Activated naive CD4-positive, alpha-beta T cell treated with anti-CD3 and anti-CD28 coated beads, Interleukin-2, amount 50 U/mL, for 72 hours (primary cell): Measurements from ENCODE around the gene C11orf98. TPM values are rescaled to one million over a fixed set of nuclear protein-coding genes. Genes with fewer than 3 reads are reported as not detected.
A peak's percentile ranks its signal among the peaks of the same experiment; 100 is the strongest.
"Not testable (repeated sequence)": the region's sequence is repeated elsewhere in the genome, so short reads cannot be mapped to it uniquely, and the experiment has no call there.

Experiments used
- ATAC-seq, 2 donors: fragments of 150-1000 bp; cut with Tn5 transposase; 2 replicates each; pipeline ENCODE4 v1.10.0; 2021; ENCODE audit warnings: mild to moderate bottlenecking in 2 of 2, moderate library complexity in 2 of 2
- DNase-seq, 2 donors: peaks; one replicate each; pipeline ENCODE4 v3.0.0; 2021 to 2022; ENCODE audit warnings: low spot score in 2 of 2
- H3K27ac Mint-ChIP-seq, 2 donors: one replicate each; pipeline ENCODE4 v1.8.0; 2022; ENCODE audit warnings: mild to moderate bottlenecking in 2 of 2, mixed read lengths in 2 of 2
- H3K36me3 Mint-ChIP-seq, 2 donors: one replicate each; pipeline ENCODE4 v1.8.0; 2022; ENCODE audit warnings: mixed read lengths in 2 of 2
- H3K9me3 Mint-ChIP-seq, 2 donors: one replicate each; pipeline ENCODE4 v1.8.0; 2022; ENCODE audit warnings: mixed read lengths in 2 of 2
- total RNA-seq, 2 donors: library from RNA; stranded (reverse); gene quantifications; one replicate each; pipeline ENCODE4 v1.2.3, GENCODE V29; 2022

The C11orf98 gene
- total RNA-seq, 2 donors from 2014 or later: 62.0 to 103 TPM

GRCh38 chr11:62669420-62670161 lies 4.6 kb upstream of the C11orf98 start:
- Mint-ChIP-seq H3K9me3 (no peaks in the 10 kb centered on the region), H3K36me3 (peaks cover 50 to 56% of the 10 kb centered on the region in 2 donors), H3K27ac (peak overlapping the region; percentile 82 to 97)
- ATAC-seq (no peak), DNase-seq (no peak)

- ATAC-seq (no peak), DNase-seq (no peak)
- H3K27ac Mint-ChIP-seq: peak overlapping the region in 1 of 2 donors; percentile 96
- no peaks in the 10 kb centered on the region for H3K9me3 Mint-ChIP-seq
- peaks cover 62 to 64% of the 10 kb centered on the region in 2 donors for H3K36me3 Mint-ChIP-seq
These were observed 2.5 kb upstream of the C11orf98 start for GRCh38 chr11:62667460-62667859.

- no peak for ATAC-seq
- Mint-ChIP-seq H3K27ac (peak overlapping the region; percentile 96 to 98), H3K36me3 (peaks cover 54 to 56% of the 10 kb centered on the region in 2 donors), H3K9me3 (no peaks in the 10 kb centered on the region)
- no peak for DNase-seq
These were observed 1.4 kb upstream of the C11orf98 start for GRCh38 chr11:62666259-62666926.

GRCh38 chr11:62665599-62666258 lies 719 bp upstream of the C11orf98 start:
- Mint-ChIP-seq H3K9me3 (no peaks in the 10 kb centered on the region), H3K36me3 (peaks cover 47 to 49% of the 10 kb centered on the region in 2 donors), H3K27ac (peak overlapping the region; percentile 96 to 98)
- ATAC-seq: peak; percentile 28 to 31
- DNase-seq: peak in 1 of 2 donors; percentile 39

- ATAC-seq (peak; percentile 49 to 50), DNase-seq (peak in 1 of 2 donors; percentile 53)
- Mint-ChIP-seq H3K9me3 (no peaks in the 10 kb centered on the region), H3K27ac (peak overlapping the region; percentile 96 to 98), H3K36me3 (peaks cover 39 to 43% of the 10 kb centered on the region in 2 donors)
These were observed 470 bp downstream of the C11orf98 start for GRCh38 chr11:62664405-62665074.

GRCh38 chr11:62656796-62657429 lies 8.1 kb downstream of the C11orf98 start:
- peaks cover 7 to 8% of the 10 kb centered on the region in 2 donors for H3K36me3 Mint-ChIP-seq
- DNase-seq (no peak), ATAC-seq (no peak)
- no peak overlapping the region for H3K27ac Mint-ChIP-seq
- no peaks in the 10 kb centered on the region for H3K9me3 Mint-ChIP-seq

- H3K36me3 Mint-ChIP-seq: peaks cover 8 to 12% of the 10 kb centered on the region in 2 donors
- DNase-seq: no peak
- peak overlapping the region; percentile 80 to 96 for H3K27ac Mint-ChIP-seq
- H3K9me3 Mint-ChIP-seq: no peaks in the 10 kb centered on the region
- ATAC-seq: no peak
These were observed 10.7 kb downstream of the C11orf98 start for GRCh38 chr11:62654297-62654696.

GRCh38 chr11:62652161-62653006 lies 12.6 kb downstream of the C11orf98 start:
- ATAC-seq (peak in 1 of 2 donors; percentile 61), DNase-seq (no peak)
- Mint-ChIP-seq H3K27ac (peak overlapping the region; percentile 96), H3K36me3 (peaks cover 8 to 12% of the 10 kb centered on the region in 2 donors), H3K9me3 (no peaks in the 10 kb centered on the region)

- H3K36me3 Mint-ChIP-seq: peaks cover 16 to 19% of the 10 kb centered on the region in 2 donors
- H3K9me3 Mint-ChIP-seq, DNase-seq, ATAC-seq, H3K27ac Mint-ChIP-seq: not testable (repeated sequence)
These were observed 14.7 kb downstream of the C11orf98 start for GRCh38 chr11:62650283-62650682.

GRCh38 chr11:62649486-62649885 lies 15.5 kb downstream of the C11orf98 start:
- no peak for ATAC-seq
- Mint-ChIP-seq H3K36me3 (peaks cover 19 to 20% of the 10 kb centered on the region in 2 donors), H3K9me3 (no peaks in the 10 kb centered on the region), H3K27ac (no peak overlapping the region)
- no peak for DNase-seq

GRCh38 chr11:62648967-62649364 lies 16.0 kb downstream of the C11orf98 start:
- DNase-seq: no peak
- H3K27ac Mint-ChIP-seq: no peak overlapping the region
- no peak for ATAC-seq

GRCh38 chr11:62648185-62648966 lies 16.6 kb downstream of the C11orf98 start:
- H3K36me3 Mint-ChIP-seq: peaks cover 18 to 19% of the 10 kb centered on the region in 2 donors
- H3K9me3 Mint-ChIP-seq: no peaks in the 10 kb centered on the region
- no peak for DNase-seq
- no peak overlapping the region for H3K27ac Mint-ChIP-seq
- no peak for ATAC-seq

More at GRCh38 chr11:62648967-62649364, 16.0 kb downstream of the C11orf98 start:
- Mint-ChIP-seq H3K9me3 (no peaks in the 10 kb centered on the region), H3K36me3 (peaks cover 19 to 20% of the 10 kb centered on the region in 2 donors)

- peaks cover 14 to 21% of the 10 kb centered on the region in 2 donors for H3K36me3 Mint-ChIP-seq
- no peak overlapping the region for H3K27ac Mint-ChIP-seq
- ATAC-seq (no peak), DNase-seq (no peak)
- no peaks in the 10 kb centered on the region for H3K9me3 Mint-ChIP-seq
These were observed 17.4 kb downstream of the C11orf98 start for GRCh38 chr11:62647609-62648005.

- DNase-seq (no peak), ATAC-seq (peak; percentile 0 to 3)
- peak overlapping the region; percentile 92 to 98 for H3K27ac Mint-ChIP-seq
- peaks cover 12 to 17% of the 10 kb centered on the region in 2 donors for H3K36me3 Mint-ChIP-seq
- H3K9me3 Mint-ChIP-seq: no peaks in the 10 kb centered on the region
These were observed 18.0 kb downstream of the C11orf98 start for GRCh38 chr11:62646825-62647608.
